GM12873 (cell line): ENCODE measurements around the gene AK9.

ENCODE experiments used
- CTCF ChIP-seq: IDR thresholded peaks from 2 replicates; pipeline ENCODE4 v1.5.1; 2012; ENCODE audit warnings: low read depth, mild to moderate bottlenecking, moderate library complexity, low read length, control low read depth; ENCODE audit not compliant: insufficient read depth; ENCODE audit errors: missing control alignments

The AK9 gene

GRCh38 chr6:109714166-109714565, 23.2 kb upstream of the AK9 start:
- no peak for TF ChIP-seq CTCF

GRCh38 chr6:109713097-109713496, 22.1 kb upstream of the AK9 start:
- TF ChIP-seq CTCF: no peak

- no peak for TF ChIP-seq CTCF
These were observed 15.5 kb upstream of the AK9 start for GRCh38 chr6:109706513-109706912.

- peak; percentile 94 for TF ChIP-seq CTCF
These were observed 14.3 kb upstream of the AK9 start for GRCh38 chr6:109705258-109705657.

- TF ChIP-seq CTCF: no peak
These were observed 11.8 kb upstream of the AK9 start for GRCh38 chr6:109702791-109703190.

- TF ChIP-seq CTCF: no peak
These were observed 10.8 kb upstream of the AK9 start for GRCh38 chr6:109701774-109702173.

GRCh38 chr6:109701221-109701620, 10.2 kb upstream of the AK9 start:
- no peak for TF ChIP-seq CTCF
